GM23248 (cell line): ENCODE measurements around the gene CCZ1. TPM values are rescaled to one million over a fixed set of nuclear protein-coding genes. Genes with fewer than 3 reads are reported as not detected.
"Not testable (repeated sequence)": the region's sequence is repeated elsewhere in the genome, so short reads cannot be mapped to it uniquely, and the experiment has no call there.

Experiments used
- DNase-seq: peaks from one replicate; pipeline ENCODE4 v3.0.0-alpha.2; 2015
- H2AFZ ChIP-seq: fragments of 200-600 bp; sonication (generic); 2 replicates; pipeline ENCODE4 v1.6.1; 2016; ENCODE audit warnings: antibody characterized with exemption
- H3F3A ChIP-seq: fragments of 200-600 bp; sonication (generic); 2 replicates; pipeline ENCODE4 v1.6.1; 2016; ENCODE audit warnings: mild to moderate bottlenecking, antibody characterized with exemption, mixed run types; ENCODE audit not compliant: insufficient read depth
- H3K27ac ChIP-seq: fragments of 200-600 bp; sonication (generic); 2 replicates; pipeline ENCODE4 v1.5.1; 2016; ENCODE audit warnings: mild to moderate bottlenecking
- H3K27me3 ChIP-seq: fragments of 200-600 bp; sonication (generic); replicated peaks from 2 replicates; pipeline ENCODE4 v1.6.1; 2016; ENCODE audit warnings: mild to moderate bottlenecking; ENCODE audit not compliant: insufficient read depth
- H3K36me3 ChIP-seq: fragments of 200-600 bp; sonication (generic); 2 replicates; pipeline ENCODE4 v1.6.1; 2016; ENCODE audit warnings: low read depth, mild to moderate bottlenecking
- H3K4me1 ChIP-seq: fragments of 200-600 bp; sonication (generic); 2 replicates; pipeline ENCODE4 v1.6.1; 2016; ENCODE audit warnings: mild to moderate bottlenecking; ENCODE audit not compliant: insufficient read depth
- H3K4me2 ChIP-seq: fragments of 200-600 bp; sonication (generic); one replicate; pipeline ENCODE4 v1.6.1; 2016; ENCODE audit warnings: mild to moderate bottlenecking; ENCODE audit not compliant: unreplicated experiment
- H3K4me3 ChIP-seq: fragments of 200-600 bp; sonication (generic); 2 replicates; pipeline ENCODE4 v1.5.1; 2016; ENCODE audit warnings: mild to moderate bottlenecking
- H3K79me2 ChIP-seq: fragments of 200-600 bp; sonication (generic); 2 replicates; pipeline ENCODE4 v1.6.1; 2016; ENCODE audit warnings: mild to moderate bottlenecking; ENCODE audit not compliant: insufficient read depth
- H3K9ac ChIP-seq: fragments of 200-600 bp; sonication (generic); 2 replicates; pipeline ENCODE4 v1.6.1; 2016; ENCODE audit warnings: mild to moderate bottlenecking
- H3K9me2 ChIP-seq: fragments of 200-600 bp; sonication (generic); 2 replicates; pipeline ENCODE4 v1.6.1; 2016; ENCODE audit warnings: mixed run types, mild to moderate bottlenecking, moderate library complexity; ENCODE audit not compliant: insufficient read depth
- H3K9me3 ChIP-seq: fragments of 200-600 bp; sonication (generic); one replicate; pipeline ENCODE4 v1.6.1; 2017; ENCODE audit warnings: low read depth
- H4K20me1 ChIP-seq: fragments of 200-600 bp; sonication (generic); 2 replicates; pipeline ENCODE4 v1.6.0; 2016; ENCODE audit not compliant: insufficient read depth
- WGBS, 2 experiments: methylation state at CpG; one replicate each; pipeline ENCODE4 v1.1.6; 2015 to 2017; ENCODE audit warnings: low lambda C conversion rate in 2 of 2, low coverage in 1 of 2; ENCODE audit errors: missing lambda C conversion rate in 2 of 2; 5-methylcytosine and 5-hydroxymethylcytosine counted together
- in situ Hi-C: fragments of 300-500 bp; cut with MboI; formaldehyde crosslinking; loops from 2 replicates; pipeline ENCODE4 v1.15.0; 2020
- polyA plus RNA-seq: library from polyadenylated mRNA; unstranded; fragments of >200 nt; fragmentation: Nextera tagmentation; extraction: Ambion mirVana; gene quantifications from 2 replicates; pipeline ENCODE4 v1.2.1, GENCODE V29; 2016
- total RNA-seq: library from RNA; depleted of rRNA; stranded (reverse); fragments of >200 nt; shearing (Covaris generic); gene quantifications from 2 replicates; pipeline ENCODE4 v1.2.3, GENCODE V29; 2014

Gene CCZ1
- total and polyA plus RNA-seq, 2 experiments from 2014 or later = 82.1 to 115 TPM

GRCh38 chr7:5924180-5924579 is 25.6 kb downstream of the CCZ1 start:
- H3K9ac ChIP-seq, H4K20me1 ChIP-seq, DNase-seq, H2AFZ ChIP-seq, H3K9me3 ChIP-seq, H3K27me3 ChIP-seq, H3K4me2 ChIP-seq, in situ Hi-C loops, H3F3A ChIP-seq, H3K9me2 ChIP-seq, H3K36me3 ChIP-seq, H3K79me2 ChIP-seq, H3K4me3 ChIP-seq, H3K27ac ChIP-seq, H3K4me1 ChIP-seq: not testable (repeated sequence)
- WGBS, 2 experiments = no CpG with 5 or more reads among the region's 2 CpGs

- H3K27me3 ChIP-seq, H3K4me3 ChIP-seq, DNase-seq, H3K79me2 ChIP-seq, H3K36me3 ChIP-seq, in situ Hi-C loops, H3K9me2 ChIP-seq, H4K20me1 ChIP-seq, H3K9ac ChIP-seq, H3K27ac ChIP-seq, H3F3A ChIP-seq, H3K9me3 ChIP-seq, H3K4me2 ChIP-seq, H2AFZ ChIP-seq, H3K4me1 ChIP-seq: not testable (repeated sequence)
- WGBS, 2 experiments = no CpG with 5 or more reads among the region's 12 CpGs
Measured at GRCh38 chr7:5924630-5925029, 26.1 kb downstream of the CCZ1 start.

GRCh38 chr7:5926263-5926870 is 27.8 kb downstream of the CCZ1 start:
- H2AFZ ChIP-seq, H3K4me1 ChIP-seq, H3K4me3 ChIP-seq, H4K20me1 ChIP-seq, H3K27me3 ChIP-seq, H3K4me2 ChIP-seq, H3K79me2 ChIP-seq, H3K9me3 ChIP-seq, H3K9me2 ChIP-seq, H3K36me3 ChIP-seq, H3K9ac ChIP-seq, H3F3A ChIP-seq, in situ Hi-C loops, H3K27ac ChIP-seq, DNase-seq: not testable (repeated sequence)
- 100% methylated on average over 1 of the region's 13 CpGs; no CpG with 5 or more reads in 1 of the 2 experiments for WGBS, 2 experiments

- WGBS, 2 experiments = no CpG with 5 or more reads among the region's 10 CpGs
- in situ Hi-C loops, H3K9ac ChIP-seq: not testable (repeated sequence)
Measured at GRCh38 chr7:5930290-5930689, 31.8 kb downstream of the CCZ1 start.

GRCh38 chr7:5931250-5931649 is 32.7 kb downstream of the CCZ1 start:
- H2AFZ ChIP-seq, H3K9me2 ChIP-seq, H4K20me1 ChIP-seq, H3K4me2 ChIP-seq, H3F3A ChIP-seq, in situ Hi-C loops, DNase-seq, H3K4me3 ChIP-seq, H3K27me3 ChIP-seq, H3K79me2 ChIP-seq, H3K36me3 ChIP-seq, H3K9ac ChIP-seq, H3K4me1 ChIP-seq, H3K9me3 ChIP-seq: not testable (repeated sequence)
- H3K27ac ChIP-seq = peak overlapping the region; percentile 62
- 97 to 99% methylated on average over 14 of the region's 14 CpGs for WGBS, 2 experiments

More at GRCh38 chr7:5930290-5930689, 31.8 kb downstream of the CCZ1 start:
- H3K36me3 ChIP-seq, H3F3A ChIP-seq, DNase-seq, H3K27me3 ChIP-seq, H3K27ac ChIP-seq, H3K9me2 ChIP-seq, H2AFZ ChIP-seq, H3K4me2 ChIP-seq, H3K79me2 ChIP-seq, H3K4me1 ChIP-seq, H3K9me3 ChIP-seq, H4K20me1 ChIP-seq, H3K4me3 ChIP-seq: not testable (repeated sequence)

GRCh38 chr7:5931905-5932644 is 33.5 kb downstream of the CCZ1 start:
- H3K9me3 ChIP-seq, H4K20me1 ChIP-seq, H3K4me2 ChIP-seq, H3F3A ChIP-seq, H3K79me2 ChIP-seq, H3K9ac ChIP-seq, H3K9me2 ChIP-seq, H3K4me3 ChIP-seq, H3K27me3 ChIP-seq, in situ Hi-C loops, H3K36me3 ChIP-seq, H3K4me1 ChIP-seq, H2AFZ ChIP-seq: not testable (repeated sequence)
- 37 to 43% methylated on average over 3 of the region's 13 CpGs for WGBS, 2 experiments
- H3K27ac ChIP-seq = peak overlapping the region; percentile 66
- DNase-seq = peak; percentile 48

- H4K20me1 ChIP-seq, H2AFZ ChIP-seq, H3K27me3 ChIP-seq, H3K4me2 ChIP-seq, DNase-seq, H3K27ac ChIP-seq, H3F3A ChIP-seq, H3K4me3 ChIP-seq, in situ Hi-C loops, H3K9me3 ChIP-seq, H3K79me2 ChIP-seq, H3K36me3 ChIP-seq, H3K9me2 ChIP-seq, H3K4me1 ChIP-seq, H3K9ac ChIP-seq: not testable (repeated sequence)
- no CpG with 5 or more reads among the region's 17 CpGs for WGBS, 2 experiments
Measured at GRCh38 chr7:5934945-5935450, 36.5 kb downstream of the CCZ1 start.
